ENCODE measurements around the gene ATXN1.
A peak's percentile ranks its signal among the peaks of the same experiment; 100 is the strongest.

Gene ATXN1

DNA sequence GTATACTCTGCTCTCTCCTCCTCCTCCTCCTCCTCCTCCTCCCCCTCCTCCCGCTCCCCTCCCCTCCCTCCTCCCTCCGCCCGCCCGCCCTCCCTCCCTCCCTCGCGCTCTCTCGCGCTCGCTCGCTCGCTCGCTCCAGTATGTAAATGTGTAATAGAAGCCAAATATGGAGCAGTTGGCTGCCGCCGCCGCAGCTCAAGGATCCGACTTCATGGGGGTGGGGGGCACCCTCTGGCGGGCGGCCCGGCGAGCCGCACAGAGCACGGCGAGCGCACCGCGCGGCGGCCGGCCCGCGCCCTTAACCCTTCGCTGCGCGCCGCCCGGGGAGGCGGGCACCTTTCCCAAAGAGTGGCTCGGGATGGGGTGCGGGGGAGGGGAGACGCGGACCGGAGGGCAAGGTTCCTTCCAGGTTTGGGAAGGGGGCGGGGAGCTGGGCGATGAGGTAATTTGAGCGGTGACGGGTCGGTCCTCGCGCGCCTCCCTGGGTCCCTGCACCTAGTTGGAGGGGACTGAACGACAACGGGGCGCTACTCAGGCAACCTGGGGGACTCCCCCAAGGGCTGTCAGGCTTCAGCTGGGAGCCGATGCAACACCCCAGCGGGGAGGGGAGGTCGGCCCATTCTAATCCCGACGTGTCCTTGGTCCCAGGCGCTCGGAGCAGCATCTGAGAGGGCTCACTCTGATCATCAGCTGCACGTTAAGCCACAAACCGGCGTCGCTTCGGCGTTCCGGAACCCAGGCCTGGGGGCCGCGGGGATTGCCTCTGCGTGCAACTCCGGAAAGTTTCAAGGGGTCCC, 409 bp upstream of the ATXN1 start (continued):
- no peak for TF ChIP-seq ZNF169 (tag by site-specific recombination; IDR thresholded peaks at IDR 0.05)
- TF ChIP-seq SETDB1 (IDR thresholded peaks at IDR 0.05; ENCODE audit: insufficient read length, low read length) = no peak
- peak; percentile 80; the same call in 1 of the 2 replicates for TF ChIP-seq ZNF660 (tag by site-specific recombination; IDR thresholded peaks at IDR 0.05)
- no peak for TF ChIP-seq ZNF776 (tag by site-specific recombination; IDR thresholded peaks at IDR 0.05; ENCODE audit: borderline replicate concordance)
- no peak for TF ChIP-seq ZNF658 (tag by site-specific recombination; IDR thresholded peaks at IDR 0.05)
- no peak for TF ChIP-seq ZNF521 (tag by site-specific recombination; IDR thresholded peaks at IDR 0.05)
- TF ChIP-seq ZNF677 (tag by site-specific recombination; IDR thresholded peaks at IDR 0.05) = no peak
- TF ChIP-seq, protein P1, sequence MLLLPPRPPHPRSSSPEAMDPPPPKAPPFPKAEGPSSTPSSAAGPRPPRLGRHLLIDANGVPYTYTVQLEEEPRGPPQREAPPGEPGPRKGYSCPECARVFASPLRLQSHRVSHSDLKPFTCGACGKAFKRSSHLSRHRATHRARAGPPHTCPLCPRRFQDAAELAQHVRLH (tag by site-specific recombination; IDR thresholded peaks at IDR 0.05) = 0 out of 2 replicates have a peak, but pooled peaks have one; percentile 46
- no peak for TF ChIP-seq HOXA7 (CRISPR knock-in tag; IDR thresholded peaks at IDR 0.05; ENCODE audit: borderline replicate concordance)
- peak; percentile 60 for TF ChIP-seq ZNF843 (tag by site-specific recombination; IDR thresholded peaks at IDR 0.05)
- TF ChIP-seq ZNF654 (tag by site-specific recombination; IDR thresholded peaks at IDR 0.05; ENCODE audit: low read depth) = no peak
- peak; percentile 7; the same call in 1 of the 2 replicates for TF ChIP-seq ZNF558 (tag by site-specific recombination; IDR thresholded peaks at IDR 0.05)
- TF ChIP-seq ZNF23 (tag by site-specific recombination; IDR thresholded peaks at IDR 0.05; ENCODE audit: borderline replicate concordance) = no peak
- TF ChIP-seq ZNF423 (tag by site-specific recombination; IDR thresholded peaks at IDR 0.05) = peak; percentile 95
- peak; percentile 64 for TF ChIP-seq SP2 (tag by site-specific recombination; IDR thresholded peaks at IDR 0.05)
- TF ChIP-seq, protein P2, sequence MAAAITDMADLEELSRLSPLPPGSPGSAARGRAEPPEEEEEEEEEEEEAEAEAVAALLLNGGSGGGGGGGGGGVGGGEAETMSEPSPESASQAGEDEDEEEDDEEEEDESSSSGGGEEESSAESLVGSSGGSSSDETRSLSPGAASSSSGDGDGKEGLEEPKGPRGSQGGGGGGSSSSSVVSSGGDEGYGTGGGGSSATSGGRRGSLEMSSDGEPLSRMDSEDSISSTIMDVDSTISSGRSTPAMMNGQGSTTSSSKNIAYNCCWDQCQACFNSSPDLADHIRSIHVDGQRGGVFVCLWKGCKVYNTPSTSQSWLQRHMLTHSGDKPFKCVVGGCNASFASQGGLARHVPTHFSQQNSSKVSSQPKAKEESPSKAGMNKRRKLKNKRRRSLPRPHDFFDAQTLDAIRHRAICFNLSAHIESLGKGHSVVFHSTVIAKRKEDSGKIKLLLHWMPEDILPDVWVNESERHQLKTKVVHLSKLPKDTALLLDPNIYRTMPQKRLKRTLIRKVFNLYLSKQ (tag by site-specific recombination; IDR thresholded peaks at IDR 0.05; ENCODE audit: borderline replicate concordance) = no peak
- TF ChIP-seq ZNF2 (tag by site-specific recombination; IDR thresholded peaks at IDR 0.05) = peak; percentile 70
- no peak for TF ChIP-seq ZNF701 (tag by site-specific recombination; IDR thresholded peaks at IDR 0.05)
- TF ChIP-seq ZFP69B (tag by site-specific recombination; IDR thresholded peaks at IDR 0.05) = peak; percentile 64; the same call in 1 of the 2 replicates
- TF ChIP-seq ZNF24 (tag by site-specific recombination; IDR thresholded peaks at IDR 0.05) = peak; percentile 65; the same call in 1 of the 2 replicates
- TF ChIP-seq ZNF48 (tag by site-specific recombination; IDR thresholded peaks at IDR 0.05) = no peak
- no peak for TF ChIP-seq ZNF544 (tag by site-specific recombination; IDR thresholded peaks at IDR 0.05)
- no peak for TF ChIP-seq ZNF837 (tag by site-specific recombination; IDR thresholded peaks at IDR 0.05)
- TF ChIP-seq, protein P3, sequence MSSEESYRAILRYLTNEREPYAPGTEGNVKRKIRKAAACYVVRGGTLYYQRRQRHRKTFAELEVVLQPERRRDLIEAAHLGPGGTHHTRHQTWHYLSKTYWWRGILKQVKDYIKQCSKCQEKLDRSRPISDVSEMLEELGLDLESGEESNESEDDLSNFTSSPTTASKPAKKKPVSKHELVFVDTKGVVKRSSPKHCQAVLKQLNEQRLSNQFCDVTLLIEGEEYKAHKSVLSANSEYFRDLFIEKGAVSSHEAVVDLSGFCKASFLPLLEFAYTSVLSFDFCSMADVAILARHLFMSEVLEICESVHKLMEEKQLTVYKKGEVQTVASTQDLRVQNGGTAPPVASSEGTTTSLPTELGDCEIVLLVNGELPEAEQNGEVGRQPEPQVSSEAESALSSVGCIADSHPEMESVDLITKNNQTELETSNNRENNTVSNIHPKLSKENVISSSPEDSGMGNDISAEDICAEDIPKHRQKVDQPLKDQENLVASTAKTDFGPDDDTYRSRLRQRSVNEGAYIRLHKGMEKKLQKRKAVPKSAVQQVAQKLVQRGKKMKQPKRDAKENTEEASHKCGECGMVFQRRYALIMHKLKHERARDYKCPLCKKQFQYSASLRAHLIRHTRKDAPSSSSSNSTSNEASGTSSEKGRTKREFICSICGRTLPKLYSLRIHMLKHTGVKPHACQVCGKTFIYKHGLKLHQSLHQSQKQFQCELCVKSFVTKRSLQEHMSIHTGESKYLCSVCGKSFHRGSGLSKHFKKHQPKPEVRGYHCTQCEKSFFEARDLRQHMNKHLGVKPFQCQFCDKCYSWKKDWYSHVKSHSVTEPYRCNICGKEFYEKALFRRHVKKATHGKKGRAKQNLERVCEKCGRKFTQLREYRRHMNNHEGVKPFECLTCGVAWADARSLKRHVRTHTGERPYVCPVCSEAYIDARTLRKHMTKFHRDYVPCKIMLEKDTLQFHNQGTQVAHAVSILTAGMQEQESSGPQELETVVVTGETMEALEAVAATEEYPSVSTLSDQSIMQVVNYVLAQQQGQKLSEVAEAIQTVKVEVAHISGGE (tag by site-specific recombination; conservative IDR thresholded peaks at IDR 0.05; ENCODE audit: low read depth) = peak; percentile 44; the same call in 1 of the 2 replicates
- TF ChIP-seq TCF7L2 (IDR thresholded peaks at IDR 0.05; ENCODE audit: borderline replicate concordance, low read depth, low read length) = 0 out of 2 replicates have a peak, but pooled peaks have one; percentile 4
- TF ChIP-seq YY2 (tag by site-specific recombination; IDR thresholded peaks at IDR 0.05) = no peak
- TF ChIP-seq, protein P4, sequence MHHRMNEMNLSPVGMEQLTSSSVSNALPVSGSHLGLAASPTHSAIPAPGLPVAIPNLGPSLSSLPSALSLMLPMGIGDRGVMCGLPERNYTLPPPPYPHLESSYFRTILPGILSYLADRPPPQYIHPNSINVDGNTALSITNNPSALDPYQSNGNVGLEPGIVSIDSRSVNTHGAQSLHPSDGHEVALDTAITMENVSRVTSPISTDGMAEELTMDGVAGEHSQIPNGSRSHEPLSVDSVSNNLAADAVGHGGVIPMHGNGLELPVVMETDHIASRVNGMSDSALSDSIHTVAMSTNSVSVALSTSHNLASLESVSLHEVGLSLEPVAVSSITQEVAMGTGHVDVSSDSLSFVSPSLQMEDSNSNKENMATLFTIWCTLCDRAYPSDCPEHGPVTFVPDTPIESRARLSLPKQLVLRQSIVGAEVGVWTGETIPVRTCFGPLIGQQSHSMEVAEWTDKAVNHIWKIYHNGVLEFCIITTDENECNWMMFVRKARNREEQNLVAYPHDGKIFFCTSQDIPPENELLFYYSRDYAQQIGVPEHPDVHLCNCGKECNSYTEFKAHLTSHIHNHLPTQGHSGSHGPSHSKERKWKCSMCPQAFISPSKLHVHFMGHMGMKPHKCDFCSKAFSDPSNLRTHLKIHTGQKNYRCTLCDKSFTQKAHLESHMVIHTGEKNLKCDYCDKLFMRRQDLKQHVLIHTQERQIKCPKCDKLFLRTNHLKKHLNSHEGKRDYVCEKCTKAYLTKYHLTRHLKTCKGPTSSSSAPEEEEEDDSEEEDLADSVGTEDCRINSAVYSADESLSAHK (tag by site-specific recombination; IDR thresholded peaks at IDR 0.05) = peak; percentile 89
- no peak for TF ChIP-seq ZNF670 (tag by site-specific recombination; IDR thresholded peaks at IDR 0.05; ENCODE audit: low read depth)
- TF ChIP-seq KLF16 (tag by site-specific recombination; IDR thresholded peaks at IDR 0.05) = 0 out of 2 replicates have a peak, but pooled peaks have one; percentile 30
- no peak for TF ChIP-seq SALL2 (tag by site-specific recombination; IDR thresholded peaks at IDR 0.05; ENCODE audit: borderline replicate concordance)
